Osteocyte (in vitro differentiated cells): ENCODE data around the gene KLK2. TPM values are rescaled to one million over a fixed set of nuclear protein-coding genes. Genes with fewer than 3 reads are reported as not detected.

Experiments used
- DNase-seq: peaks from one replicate; pipeline ENCODE4 v3.0.0; 2021; ENCODE audit warnings: mixed read lengths; ENCODE audit not compliant: unreplicated experiment; ENCODE audit errors: extremely low spot score
- H3K27ac Mint-ChIP-seq: one replicate; pipeline ENCODE4 v1.8.0; 2021; ENCODE audit warnings: mild to moderate bottlenecking, mixed read lengths; ENCODE audit not compliant: unreplicated experiment
- H3K27me3 Mint-ChIP-seq: one replicate; pipeline ENCODE4 v1.8.0; 2021; ENCODE audit warnings: mixed read lengths; ENCODE audit not compliant: unreplicated experiment
- H3K36me3 Mint-ChIP-seq: one replicate; pipeline ENCODE4 v1.8.0; 2021; ENCODE audit warnings: mixed read lengths; ENCODE audit not compliant: unreplicated experiment
- H3K4me1 Mint-ChIP-seq: one replicate; pipeline ENCODE4 v1.8.0; 2021; ENCODE audit warnings: mixed read lengths; ENCODE audit not compliant: unreplicated experiment
- H3K4me3 Mint-ChIP-seq: one replicate; pipeline ENCODE4 v1.8.0; 2021; ENCODE audit warnings: mild to moderate bottlenecking, moderate library complexity, mixed read lengths; ENCODE audit not compliant: unreplicated experiment
- H3K9me3 Mint-ChIP-seq: one replicate; pipeline ENCODE4 v1.8.0; 2021; ENCODE audit warnings: mixed read lengths; ENCODE audit not compliant: unreplicated experiment
- CTCF ChIP-seq: fragments of 200-600 bp; sonication (generic); IDR thresholded peaks from 2 replicates; pipeline ENCODE4 v1.5.0; 2021; ENCODE audit warnings: antibody characterized with exemption, mild to moderate bottlenecking, moderate library complexity
- total RNA-seq: library from RNA; stranded (reverse); gene quantifications from 2 replicates; pipeline ENCODE4 v1.2.1, GENCODE V29; 2021

The KLK2 gene
- total RNA-seq, 1 donor from 2014 or later = not detected

- DNase-seq = no peak
- Mint-ChIP-seq H3K36me3 (no peaks in the 10 kb centered on the region), H3K9me3 (no peaks in the 10 kb centered on the region), H3K4me1 (no peaks in the 10 kb centered on the region), H3K27me3 (no peaks in the 10 kb centered on the region), H3K27ac (no peak overlapping the region), H3K4me3 (no peak overlapping the region)
- no peak for TF ChIP-seq CTCF
These were observed 13.4 kb upstream of the KLK2 start for GRCh38 chr19:50859849-50860248.

DNA sequence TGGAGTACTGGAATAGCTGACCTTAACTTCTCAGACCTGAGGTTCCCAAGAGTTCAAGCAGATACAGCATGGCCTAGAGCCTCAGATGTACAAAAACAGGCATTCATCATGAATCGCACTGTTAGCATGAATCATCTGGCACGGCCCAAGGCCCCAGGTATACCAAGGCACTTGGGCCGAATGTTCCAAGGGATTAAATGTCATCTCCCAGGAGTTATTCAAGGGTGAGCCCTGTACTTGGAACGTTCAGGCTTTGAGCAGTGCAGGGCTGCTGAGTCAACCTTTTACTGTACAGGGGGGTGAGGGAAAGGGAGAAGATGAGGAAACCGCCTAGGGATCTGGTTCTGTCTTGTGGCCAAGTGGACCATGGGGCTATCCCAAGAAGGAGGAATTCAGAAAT, 12.2 kb upstream of the KLK2 start:
- TF ChIP-seq CTCF = no peak
- no peaks in the 10 kb centered on the region for H3K4me1 Mint-ChIP-seq
- H3K9me3 Mint-ChIP-seq = no peaks in the 10 kb centered on the region
- H3K27me3 Mint-ChIP-seq = no peaks in the 10 kb centered on the region
- no peak for DNase-seq
- no peak overlapping the region for H3K4me3 Mint-ChIP-seq
- H3K36me3 Mint-ChIP-seq = no peaks in the 10 kb centered on the region
- H3K27ac Mint-ChIP-seq = no peak overlapping the region

DNA sequence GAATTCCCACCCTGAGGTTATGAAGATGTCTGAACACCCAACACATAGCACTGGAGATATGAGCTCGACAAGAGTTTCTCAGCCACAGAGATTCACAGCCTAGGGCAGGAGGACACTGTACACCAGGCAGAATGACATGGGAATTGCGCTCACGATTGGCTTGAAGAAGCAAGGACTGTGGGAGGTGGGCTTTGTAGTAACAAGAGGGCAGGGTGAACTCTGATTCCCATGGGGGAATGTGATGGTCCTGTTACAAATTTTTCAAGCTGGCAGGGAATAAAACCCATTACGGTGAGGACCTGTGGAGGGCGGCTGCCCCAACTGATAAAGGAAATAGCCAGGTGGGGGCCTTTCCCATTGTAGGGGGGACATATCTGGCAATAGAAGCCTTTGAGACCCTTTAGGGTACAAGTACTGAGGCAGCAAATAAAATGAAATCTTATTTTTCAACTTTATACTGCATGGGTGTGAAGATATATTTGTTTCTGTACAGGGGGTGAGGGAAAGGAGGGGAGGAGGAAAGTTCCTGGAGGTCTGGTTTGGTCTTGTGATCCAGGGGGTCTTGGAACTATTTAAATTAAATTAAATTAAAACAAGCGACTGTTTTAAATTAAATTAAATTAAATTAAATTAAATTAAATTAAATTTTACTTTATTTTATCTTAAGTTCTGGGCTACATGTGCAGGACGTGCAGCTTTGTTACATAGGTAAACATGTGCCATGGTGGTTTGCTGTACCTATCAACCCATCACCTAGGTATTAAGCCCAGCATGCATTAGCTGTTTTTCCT, 11.5 kb upstream of the KLK2 start:
- no peaks in the 10 kb centered on the region for H3K36me3 Mint-ChIP-seq
- H3K4me1 Mint-ChIP-seq = no peaks in the 10 kb centered on the region
- H3K4me3 Mint-ChIP-seq = no peak overlapping the region
- H3K9me3 Mint-ChIP-seq = no peaks in the 10 kb centered on the region
- no peak overlapping the region for H3K27ac Mint-ChIP-seq
- DNase-seq = no peak
- TF ChIP-seq CTCF = no peak
- no peaks in the 10 kb centered on the region for H3K27me3 Mint-ChIP-seq

GRCh38 chr19:50869479-50869878, 3.8 kb upstream of the KLK2 start:
- Mint-ChIP-seq H3K36me3 (no peaks in the 10 kb centered on the region), H3K27ac (no peak overlapping the region), H3K4me1 (no peaks in the 10 kb centered on the region), H3K27me3 (no peaks in the 10 kb centered on the region), H3K4me3 (no peak overlapping the region), H3K9me3 (no peaks in the 10 kb centered on the region)
- no peak for DNase-seq
- TF ChIP-seq CTCF = no peak

GRCh38 chr19:50870417-50871089, 2.7 kb upstream of the KLK2 start:
- no peaks in the 10 kb centered on the region for H3K36me3 Mint-ChIP-seq
- H3K27me3 Mint-ChIP-seq = no peaks in the 10 kb centered on the region
- TF ChIP-seq CTCF = no peak
- no peak for DNase-seq
- H3K4me1 Mint-ChIP-seq = no peaks in the 10 kb centered on the region
- no peak overlapping the region for H3K4me3 Mint-ChIP-seq
- no peak overlapping the region for H3K27ac Mint-ChIP-seq
- no peaks in the 10 kb centered on the region for H3K9me3 Mint-ChIP-seq
